Thoracic aorta (tissue), 2 donors: ENCODE results near the gene SMARCE1. TPM values are rescaled to one million over a fixed set of nuclear protein-coding genes. Genes with fewer than 3 reads are reported as not detected.

ENCODE experiments used
- ATAC-seq: fragments of 150-250 bp; one replicate; pipeline ENCODE4 v1.8.0; 2017; ENCODE audit warnings: low read depth; ENCODE audit not compliant: insufficient number of reproducible peaks, low FRiP score
- DNase-seq: peaks from one replicate; pipeline ENCODE4 v3.0.0-alpha.2; 2020; ENCODE audit warnings: low spot score
- H3K27ac ChIP-seq, 2 donors: fragments of 200-600 bp; sonication (generic); 1 replicate in 1 of 2; 2 replicates in 1 of 2; pipeline ENCODE4 v1.5.1; 2016; ENCODE audit warnings: mild to moderate bottlenecking in 2 of 2, moderate library complexity in 2 of 2
- H3K27me3 ChIP-seq: fragments of 200-600 bp; sonication (generic); replicated peaks from 2 replicates; pipeline ENCODE4 v1.6.0; 2016; ENCODE audit warnings: mild to moderate bottlenecking; ENCODE audit not compliant: insufficient read depth
- H3K36me3 ChIP-seq: fragments of 200-600 bp; sonication (generic); one replicate; pipeline ENCODE4 v1.5.1; 2016
- H3K4me1 ChIP-seq, 2 donors: fragments of 200-600 bp; sonication (generic); 1 replicate in 1 of 2; 2 replicates in 1 of 2; pipeline versions ENCODE4 v1.5.1 to v1.6.0; 2016; ENCODE audit warnings: low read depth in 2 of 2, mild to moderate bottlenecking in 1 of 2; ENCODE audit not compliant: control insufficient read depth in 1 of 2
- H3K4me3 ChIP-seq: fragments of 200-600 bp; sonication (generic); 2 replicates; pipeline ENCODE4 v1.5.1; 2016; ENCODE audit warnings: mild to moderate bottlenecking
- H3K9me3 ChIP-seq: fragments of 200-600 bp; sonication (generic); 2 replicates; pipeline ENCODE4 v1.5.1; 2016
- CTCF ChIP-seq: fragments of 200-600 bp; sonication (generic); IDR thresholded peaks from one replicate; pipeline ENCODE4 v1.5.1; 2019; ENCODE audit warnings: antibody characterized with exemption
- total RNA-seq, 2 donors: library from RNA; depleted of rRNA; stranded (reverse); fragments of >200 nt; gene quantifications; one replicate each; pipeline versions ENCODE4 v1.1.0 to v1.2.3, GENCODE V29; 2016

Gene SMARCE1
- total RNA-seq, 2 donors from 2014 or later, result 55.9 to 84.3 TPM

GRCh38 chr17:40612599-40613244, 34.9 kb downstream of the SMARCE1 start:
- H3K27ac ChIP-seq, result no peak overlapping the region
- no peak overlapping the region for H3K4me3 ChIP-seq
- TF ChIP-seq CTCF, result no peak
- no peaks in the 10 kb centered on the region for H3K4me1 ChIP-seq
- no peaks in the 10 kb centered on the region for H3K36me3 ChIP-seq
- DNase-seq, result no peak
- no peaks in the 10 kb centered on the region for H3K9me3 ChIP-seq
- ATAC-seq, result no peak
- H3K27me3 ChIP-seq, result no peaks in the 10 kb centered on the region

- Histone ChIP-seq H3K4me3 (no peak overlapping the region), H3K9me3 (no peaks in the 10 kb centered on the region), H3K27ac (no peak overlapping the region), H3K36me3 (no peaks in the 10 kb centered on the region), H3K4me1 (no peaks in the 10 kb centered on the region), H3K27me3 (no peaks in the 10 kb centered on the region)
- TF ChIP-seq CTCF, result no peak
- ATAC-seq, result no peak
- DNase-seq, result no peak
These were observed 35.7 kb downstream of the SMARCE1 start for GRCh38 chr17:40611840-40612474.

GRCh38 chr17:40610359-40610758, 37.3 kb downstream of the SMARCE1 start:
- DNase-seq (no peak), ATAC-seq (no peak)
- TF ChIP-seq CTCF, result no peak
- Histone ChIP-seq H3K27me3 (no peaks in the 10 kb centered on the region), H3K4me1 (no peaks in the 10 kb centered on the region), H3K9me3 (no peaks in the 10 kb centered on the region), H3K4me3 (no peak overlapping the region), H3K36me3 (no peaks in the 10 kb centered on the region), H3K27ac (no peak overlapping the region)

GRCh38 chr17:40608061-40608581, 39.5 kb downstream of the SMARCE1 start:
- no peak overlapping the region for H3K4me3 ChIP-seq
- H3K9me3 ChIP-seq, result no peaks in the 10 kb centered on the region
- no peak for TF ChIP-seq CTCF
- H3K4me1 ChIP-seq, result no peaks in the 10 kb centered on the region
- H3K27ac ChIP-seq, result no peak overlapping the region
- H3K36me3 ChIP-seq, result no peaks in the 10 kb centered on the region
- no peaks in the 10 kb centered on the region for H3K27me3 ChIP-seq
- DNase-seq (no peak), ATAC-seq (no peak)

GRCh38 chr17:40607641-40608040, 40.0 kb downstream of the SMARCE1 start:
- Histone ChIP-seq H3K4me1 (no peaks in the 10 kb centered on the region), H3K4me3 (no peak overlapping the region), H3K27ac (no peak overlapping the region), H3K27me3 (no peaks in the 10 kb centered on the region), H3K36me3 (no peaks in the 10 kb centered on the region), H3K9me3 (no peaks in the 10 kb centered on the region)
- DNase-seq (no peak), ATAC-seq (no peak)
- no peak for TF ChIP-seq CTCF
